ENCODE data around the gene LCAT.
"Not testable (repeated sequence)": the region's sequence is repeated elsewhere in the genome, so short reads cannot be mapped to it uniquely, and the experiment has no call there.

Gene LCAT

DNA sequence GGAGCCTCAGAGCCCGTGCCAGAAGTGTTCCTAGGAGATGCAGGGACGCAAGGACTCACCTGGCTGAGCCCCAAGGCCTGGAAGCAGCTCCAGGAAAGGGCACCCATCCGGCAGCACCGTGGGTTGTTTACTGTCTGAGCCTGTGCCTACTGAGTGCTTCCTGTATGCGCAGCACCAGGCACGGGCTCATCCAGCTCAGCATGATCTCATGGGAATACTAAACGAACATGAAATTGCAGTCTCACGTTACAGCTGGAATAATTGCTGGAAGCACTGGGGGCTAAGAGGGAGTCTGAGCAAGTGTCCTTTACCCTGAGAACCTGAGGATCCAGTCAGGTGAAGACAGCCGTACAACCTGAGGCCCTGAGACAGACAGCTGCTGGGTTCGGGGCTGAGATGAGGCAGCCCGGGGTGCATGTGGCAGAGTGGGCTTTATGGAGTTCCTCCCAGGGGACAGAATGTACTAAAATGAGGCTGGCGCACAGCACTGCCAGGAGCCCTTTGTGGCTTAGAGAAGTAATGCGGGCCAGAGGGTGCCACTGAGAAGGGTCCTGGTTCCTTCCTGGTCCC, 17.7 kb downstream of the LCAT start:
- DNase-seq: no peak
- Mint-ChIP-seq H3K27ac (peak overlapping the region; percentile 65), H3K4me1 (peaks cover 32 to 56% of the 10 kb centered on the region in 2 donors)

DNA sequence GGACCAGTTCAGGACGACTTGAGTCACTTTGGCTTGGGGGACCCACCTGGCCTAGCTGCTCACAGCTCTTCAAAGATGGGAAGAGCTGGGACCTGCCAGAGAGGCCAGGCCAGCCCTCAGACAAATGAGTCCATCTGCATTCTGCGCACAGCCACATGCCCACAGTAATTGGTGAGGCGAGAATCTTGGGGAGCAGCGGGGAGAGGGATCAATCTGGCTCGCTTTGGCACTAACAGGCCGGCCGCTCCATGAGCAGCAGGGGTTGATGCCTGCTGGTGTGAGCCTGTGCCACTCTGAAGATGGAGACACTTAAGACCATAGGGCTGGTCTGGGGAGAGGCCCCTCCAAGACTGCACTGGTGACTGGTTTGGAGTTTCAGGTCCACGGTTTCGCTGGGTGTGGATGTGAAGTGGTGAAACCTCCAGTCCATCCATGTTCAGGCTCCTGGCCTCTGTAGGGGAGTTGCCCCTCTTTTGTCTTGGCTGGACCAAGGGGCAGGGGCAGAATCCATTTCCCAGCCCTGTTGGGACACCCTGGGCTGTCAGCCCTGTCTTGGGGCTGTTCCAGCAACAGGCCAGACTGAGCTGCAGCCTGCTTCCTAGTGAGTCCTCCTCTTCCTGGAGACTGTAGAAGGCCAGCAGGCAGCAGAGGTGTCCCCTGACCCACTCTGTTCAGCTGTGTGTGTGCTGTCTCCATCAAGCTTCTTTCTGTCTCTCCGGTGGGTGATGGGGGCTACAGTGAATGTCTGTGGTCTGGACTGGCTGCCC, 19.6 kb downstream of the LCAT start:
- DNase-seq (no peak), ATAC-seq (replicated peaks) (no peak)
- H3K27me3 Mint-ChIP-seq: no peaks in the 10 kb centered on the region
- peaks cover 30 to 54% of the 10 kb centered on the region in 2 donors for H3K4me1 Mint-ChIP-seq
- H3K36me3 Mint-ChIP-seq: peaks cover 6 to 33% of the 10 kb centered on the region in 2 donors
- H3K9me3 Mint-ChIP-seq: no peaks in the 10 kb centered on the region
- H3K4me3 Mint-ChIP-seq: no peak overlapping the region
- no peak overlapping the region for H3K27ac Mint-ChIP-seq

More for the DNA sequence above, 17.7 kb downstream of the LCAT start:
- peak; percentile 24 to 35 for ATAC-seq (replicated peaks)
- Mint-ChIP-seq H3K4me3 (no peak overlapping the region), H3K36me3 (peaks cover 10 to 39% of the 10 kb centered on the region in 2 donors), H3K27me3 (no peaks in the 10 kb centered on the region), H3K9me3 (no peaks in the 10 kb centered on the region)

DNA sequence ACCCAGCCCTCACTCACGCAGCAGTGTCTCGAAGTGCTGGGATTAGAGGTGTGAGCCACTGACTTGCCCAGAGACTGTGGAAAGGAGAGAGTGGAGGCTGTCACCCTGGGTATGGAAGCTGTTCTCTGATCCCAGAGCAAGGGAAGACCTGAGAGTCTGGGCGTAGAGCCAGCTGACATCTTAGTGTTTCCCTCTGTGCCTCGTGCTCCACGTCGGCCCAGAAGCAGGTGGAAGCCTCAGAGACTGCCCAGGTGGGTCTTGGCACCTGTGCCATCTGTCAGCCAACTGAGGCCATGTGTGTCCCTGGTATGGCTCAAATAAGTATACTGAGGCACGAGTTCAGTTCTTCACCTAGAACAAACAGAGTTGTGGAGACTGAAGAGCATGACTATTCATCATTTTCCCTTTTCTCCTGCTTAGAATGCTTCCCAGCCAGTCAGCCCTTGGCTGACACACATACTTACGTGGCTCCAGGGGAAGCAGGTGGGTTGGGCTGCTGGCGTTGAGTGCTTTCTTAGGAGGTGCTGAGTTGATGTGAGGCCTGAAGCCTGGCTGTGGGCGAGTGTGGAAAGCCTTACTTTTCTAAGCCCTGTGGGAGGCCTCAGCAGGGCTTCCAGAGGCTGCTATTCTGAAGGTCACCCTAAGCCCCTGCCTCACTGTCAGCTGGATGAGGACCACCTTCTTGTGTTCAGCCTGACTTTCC, 20.4 kb downstream of the LCAT start:
- Mint-ChIP-seq H3K27me3 (no peaks in the 10 kb centered on the region), H3K36me3 (peaks cover 5 to 31% of the 10 kb centered on the region in 2 donors), H3K27ac (no peak overlapping the region), H3K4me3 (no peak overlapping the region), H3K4me1 (peaks cover 28 to 54% of the 10 kb centered on the region in 2 donors), H3K9me3 (no peaks in the 10 kb centered on the region)
- DNase-seq: no peak
- no peak for ATAC-seq (replicated peaks)

DNA sequence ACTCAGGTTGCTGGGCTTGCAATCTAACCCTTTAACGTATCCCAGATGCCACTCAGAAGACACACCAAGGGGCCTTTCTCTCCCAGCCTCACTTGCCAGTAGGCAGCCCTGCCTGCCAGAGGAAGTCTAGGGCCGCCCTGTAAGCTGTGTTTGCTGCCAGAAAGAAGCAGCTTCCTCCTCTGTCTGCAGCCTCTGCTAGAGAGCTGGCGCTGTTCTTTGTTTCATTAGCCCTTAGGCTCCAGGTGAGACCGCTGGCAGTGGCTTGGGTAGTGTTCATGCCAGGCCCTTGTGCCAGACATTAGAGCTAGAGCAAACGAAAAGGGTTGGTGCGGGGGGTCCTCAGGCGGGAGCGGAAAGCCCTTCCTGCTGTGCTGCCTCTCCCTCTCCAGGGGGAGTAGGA, 21.2 kb downstream of the LCAT start:
- DNase-seq (no peak), ATAC-seq (replicated peaks) (no peak)
- no peaks in the 10 kb centered on the region for H3K9me3 Mint-ChIP-seq
- peaks cover 9 to 29% of the 10 kb centered on the region in 2 donors for H3K36me3 Mint-ChIP-seq
- H3K27ac Mint-ChIP-seq: no peak overlapping the region
- no peaks in the 10 kb centered on the region for H3K27me3 Mint-ChIP-seq
- no peak overlapping the region for H3K4me3 Mint-ChIP-seq
- H3K4me1 Mint-ChIP-seq: peaks cover 27 to 54% of the 10 kb centered on the region in 2 donors

DNA sequence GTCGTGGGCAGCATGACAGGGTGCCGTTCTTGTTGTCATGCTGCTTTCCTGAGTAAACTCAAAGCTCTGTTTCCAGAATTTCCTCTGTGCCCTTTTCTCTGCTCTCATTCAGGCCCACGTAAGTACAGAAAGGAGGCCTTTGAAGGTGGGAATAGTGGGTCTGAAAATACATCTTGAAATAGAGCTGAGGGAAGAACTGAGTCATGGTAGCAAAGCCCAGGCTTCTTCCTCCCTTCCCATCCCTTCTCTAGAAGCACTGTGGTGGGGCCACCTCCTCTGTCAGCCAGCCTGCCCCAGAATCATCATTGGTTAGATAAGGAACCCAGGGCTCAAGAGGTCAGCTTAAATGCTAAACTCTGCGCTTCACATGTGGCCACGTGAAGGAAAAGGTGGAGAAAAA, 21.7 kb downstream of the LCAT start:
- peaks cover 31 to 59% of the 10 kb centered on the region in 2 donors for H3K4me1 Mint-ChIP-seq
- DNase-seq (no peak), ATAC-seq (replicated peaks) (no peak)
- H3K9me3 Mint-ChIP-seq: no peaks in the 10 kb centered on the region
- H3K36me3 Mint-ChIP-seq: peaks cover 14 to 30% of the 10 kb centered on the region in 2 donors
- H3K27me3 Mint-ChIP-seq: no peaks in the 10 kb centered on the region
- no peak overlapping the region for H3K4me3 Mint-ChIP-seq
- peak overlapping the region; percentile 77 for H3K27ac Mint-ChIP-seq

DNA sequence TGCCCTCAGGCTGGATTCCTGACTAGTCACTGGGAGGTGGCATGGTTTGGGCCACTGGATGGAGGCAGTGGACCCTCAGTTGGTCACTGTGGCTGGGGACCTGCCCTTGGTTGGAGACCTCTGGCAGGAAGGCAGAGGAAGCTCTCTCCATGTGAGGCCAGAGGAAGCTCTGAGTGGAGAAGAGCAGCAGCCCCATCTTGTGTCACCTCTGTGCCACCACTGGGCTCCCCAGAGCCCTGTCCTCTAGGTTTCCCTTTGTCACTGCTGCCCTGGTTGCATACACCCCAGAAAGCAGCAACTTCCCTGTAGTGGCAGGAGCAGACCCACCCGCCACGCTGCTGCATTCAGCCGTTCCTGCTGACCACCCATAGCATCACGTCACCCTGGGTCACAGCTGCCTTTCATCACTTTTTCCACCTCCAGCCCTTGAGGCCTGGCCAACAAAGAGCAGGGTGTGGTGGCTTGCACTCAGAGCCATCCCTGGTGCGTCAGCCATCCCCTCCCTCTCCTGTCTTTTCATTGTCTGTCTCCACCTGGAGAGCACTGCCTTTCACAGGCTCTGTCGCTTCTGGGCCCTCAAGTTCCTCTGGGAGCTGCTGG, 24.2 kb downstream of the LCAT start:
- no peak for ATAC-seq (replicated peaks)

DNA sequence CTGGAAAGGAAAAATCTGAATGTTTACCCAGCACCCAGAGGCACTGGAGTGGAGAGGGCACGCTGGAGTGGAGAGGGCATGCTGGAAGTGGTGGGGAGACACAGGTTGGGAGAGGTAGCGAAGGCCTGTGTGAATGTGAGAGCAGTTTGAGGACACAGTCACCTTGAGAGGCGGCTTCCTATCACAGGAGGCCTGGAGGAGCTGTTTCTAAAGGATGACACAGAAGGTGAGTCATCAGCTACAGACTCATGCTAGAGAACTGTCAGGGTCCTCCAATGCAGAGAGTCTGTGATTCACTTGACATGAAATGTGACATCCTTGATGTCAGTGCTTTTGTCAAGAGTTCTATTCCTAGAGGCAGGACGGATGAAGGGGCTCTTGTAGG, 26.1 kb downstream of the LCAT start:
- no peak for DNase-seq
- H3K4me1 Mint-ChIP-seq: peaks cover 24 to 26% of the 10 kb centered on the region in 2 donors
- H3K27me3 Mint-ChIP-seq: no peaks in the 10 kb centered on the region
- peaks cover 23 to 42% of the 10 kb centered on the region in 2 donors for H3K36me3 Mint-ChIP-seq
- H3K4me3 Mint-ChIP-seq: no peak overlapping the region
- peak; percentile 41 to 71 for ATAC-seq (replicated peaks)
- H3K9me3 Mint-ChIP-seq: no peaks in the 10 kb centered on the region
- peak overlapping the region; percentile 77 for H3K27ac Mint-ChIP-seq

More for the DNA sequence above, 24.2 kb downstream of the LCAT start:
- no peak for DNase-seq
- Mint-ChIP-seq H3K27ac (no peak overlapping the region), H3K9me3 (no peaks in the 10 kb centered on the region), H3K27me3 (no peaks in the 10 kb centered on the region), H3K4me1 (peaks cover 25 to 38% of the 10 kb centered on the region in 2 donors), H3K36me3 (peaks cover 20 to 35% of the 10 kb centered on the region in 2 donors), H3K4me3 (no peak overlapping the region)

DNA sequence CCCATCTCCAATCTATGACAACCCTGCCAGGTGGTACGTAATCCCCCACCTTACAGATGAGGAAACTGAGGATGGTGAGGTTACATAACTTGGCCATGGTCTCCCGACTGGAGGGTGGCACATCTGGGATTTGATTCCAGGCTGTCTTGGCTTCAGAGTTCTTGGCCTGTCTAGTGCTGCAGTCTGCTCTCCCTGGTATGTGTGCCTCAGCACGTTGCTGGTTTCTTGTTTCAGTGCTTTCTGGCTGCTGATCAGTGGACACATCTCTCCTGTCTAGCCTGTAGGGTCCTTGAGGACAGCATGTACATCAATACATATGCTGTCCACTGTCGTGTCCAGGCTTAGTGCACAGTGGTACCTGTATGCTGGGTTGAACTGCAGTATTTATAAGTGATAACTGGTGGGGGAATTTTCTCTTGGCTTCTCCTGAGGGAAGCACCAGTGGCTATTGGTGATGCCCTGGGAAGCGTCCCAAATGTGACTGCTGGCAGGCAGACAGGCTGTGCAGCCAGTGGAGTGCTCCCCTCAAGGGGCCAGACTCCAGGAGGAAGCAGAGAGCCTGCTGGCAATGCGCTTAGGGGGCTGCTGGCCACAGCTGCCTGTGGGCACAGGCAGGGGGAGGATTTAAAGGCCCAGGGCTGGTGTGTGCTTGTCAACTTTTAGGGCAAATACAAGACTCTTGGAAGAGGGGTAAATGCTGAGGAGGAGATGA, 26.6 kb downstream of the LCAT start:
- ATAC-seq (replicated peaks): no peak
- peaks cover 23 to 25% of the 10 kb centered on the region in 2 donors for H3K4me1 Mint-ChIP-seq
- H3K9me3 Mint-ChIP-seq: no peaks in the 10 kb centered on the region
- no peaks in the 10 kb centered on the region for H3K27me3 Mint-ChIP-seq
- no peak overlapping the region for H3K4me3 Mint-ChIP-seq
- peaks cover 23 to 40% of the 10 kb centered on the region in 2 donors for H3K36me3 Mint-ChIP-seq
- H3K27ac Mint-ChIP-seq: peak overlapping the region; percentile 77
- DNase-seq: no peak

DNA sequence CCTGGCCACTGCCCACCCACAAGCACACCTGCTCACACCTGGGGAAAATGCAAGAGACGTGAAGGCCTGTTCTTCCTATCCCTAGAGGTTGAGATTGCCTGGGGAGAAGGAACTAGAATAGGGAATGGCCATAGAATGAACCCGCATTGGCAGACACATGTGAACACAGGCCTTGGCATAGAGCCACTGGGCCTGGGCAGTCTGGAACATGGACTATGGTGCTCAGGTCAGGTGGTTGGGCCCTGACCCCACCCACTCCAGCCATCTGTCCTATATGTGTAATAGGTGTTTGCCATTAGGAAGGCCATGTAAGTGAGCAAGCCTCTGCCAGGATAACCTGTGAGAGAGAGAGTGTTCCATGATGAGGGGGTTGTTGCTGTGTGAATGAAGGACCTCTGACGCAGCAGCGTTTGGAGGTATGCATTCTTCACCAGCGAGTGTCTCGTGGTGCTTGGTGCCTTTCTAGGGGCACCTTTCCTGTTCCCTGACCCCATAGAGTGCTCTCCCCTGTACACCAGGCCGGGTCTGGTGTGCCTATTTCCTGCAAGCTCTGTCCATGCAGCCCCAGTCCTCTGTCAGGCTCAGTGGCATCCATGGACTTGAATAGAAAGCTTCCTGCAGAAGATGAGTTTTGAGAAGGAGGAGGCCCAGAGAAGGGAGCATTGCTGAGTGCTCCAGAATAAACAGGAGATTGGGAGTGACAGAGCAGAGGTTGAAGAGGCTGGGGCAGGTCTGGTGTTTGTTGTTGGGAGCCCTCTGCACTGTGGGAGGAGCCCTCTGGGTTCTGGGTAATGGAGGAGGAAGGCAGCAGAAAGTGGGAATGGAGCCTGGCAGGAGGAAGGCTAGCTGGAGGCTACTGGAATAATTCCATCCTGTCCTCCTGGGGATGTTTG, 27.8 kb downstream of the LCAT start:
- no peak for ATAC-seq (replicated peaks)
- DNase-seq: no peak
- Mint-ChIP-seq H3K4me1 (peaks cover 17 to 19% of the 10 kb centered on the region in 2 donors), H3K36me3 (peaks cover 21 to 42% of the 10 kb centered on the region in 2 donors), H3K27ac (peak overlapping the region; percentile 7), H3K4me3 (no peak overlapping the region), H3K27me3 (no peaks in the 10 kb centered on the region), H3K9me3 (no peaks in the 10 kb centered on the region)

DNA sequence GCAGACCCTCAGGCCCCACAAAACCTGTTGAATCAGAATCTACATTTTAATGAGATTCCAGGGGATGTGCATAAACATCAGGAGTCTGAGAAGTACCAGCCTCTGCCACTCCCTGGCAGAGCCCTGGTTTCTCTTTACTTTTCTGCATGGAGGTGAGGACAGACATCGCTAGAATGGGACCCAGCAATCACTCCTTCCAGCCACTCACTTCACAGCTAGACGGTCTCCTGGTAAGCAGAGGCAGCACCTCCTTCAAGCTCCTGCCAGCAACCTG, 28.5 kb downstream of the LCAT start:
- H3K36me3 Mint-ChIP-seq: peaks cover 21 to 41% of the 10 kb centered on the region in 2 donors
- not testable (repeated sequence) for H3K27me3 Mint-ChIP-seq; DNase-seq; ATAC-seq (replicated peaks); H3K9me3 Mint-ChIP-seq; H3K4me3 Mint-ChIP-seq; H3K27ac Mint-ChIP-seq
- peaks cover 19 to 20% of the 10 kb centered on the region in 2 donors for H3K4me1 Mint-ChIP-seq

DNA sequence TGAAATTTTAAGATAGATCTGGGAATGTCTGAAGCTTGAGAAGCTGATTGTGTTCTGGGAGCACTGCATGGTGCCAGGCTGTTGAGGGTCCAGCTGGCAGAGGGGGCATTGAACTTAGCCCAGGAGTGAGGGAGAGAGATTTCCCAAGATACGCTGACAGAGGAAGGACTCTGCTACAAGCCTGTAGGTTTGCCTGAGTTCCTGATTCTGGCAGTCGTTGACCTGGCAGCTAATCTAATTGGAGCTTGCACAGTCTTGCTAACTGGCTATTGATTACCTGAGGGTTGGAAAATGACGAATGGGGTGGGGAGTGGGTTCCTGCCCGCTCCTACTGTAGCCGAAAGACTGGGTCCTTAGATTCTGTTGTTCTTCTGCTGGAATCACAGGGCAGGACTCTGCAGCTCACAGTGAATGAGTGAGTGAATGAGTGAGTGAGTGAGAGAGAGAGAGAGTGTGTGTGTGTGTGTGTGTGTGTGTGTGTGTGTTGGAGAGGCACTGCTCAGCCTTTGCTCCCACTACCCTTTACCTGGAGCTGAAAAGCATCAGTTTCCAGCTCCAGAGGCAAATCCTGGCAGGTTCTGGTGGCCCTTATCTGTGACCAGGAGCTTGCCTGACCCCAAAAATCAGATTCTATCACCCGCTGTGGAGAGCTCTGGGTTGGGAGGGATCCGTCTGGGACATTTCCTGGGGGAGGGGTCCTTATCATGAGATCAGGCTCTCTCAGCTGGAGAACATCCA, 29.0 kb downstream of the LCAT start:
- peaks cover 20 to 24% of the 10 kb centered on the region in 2 donors for H3K4me1 Mint-ChIP-seq
- peaks cover 22 to 42% of the 10 kb centered on the region in 2 donors for H3K36me3 Mint-ChIP-seq
- H3K4me3 Mint-ChIP-seq: no peak overlapping the region

DNA sequence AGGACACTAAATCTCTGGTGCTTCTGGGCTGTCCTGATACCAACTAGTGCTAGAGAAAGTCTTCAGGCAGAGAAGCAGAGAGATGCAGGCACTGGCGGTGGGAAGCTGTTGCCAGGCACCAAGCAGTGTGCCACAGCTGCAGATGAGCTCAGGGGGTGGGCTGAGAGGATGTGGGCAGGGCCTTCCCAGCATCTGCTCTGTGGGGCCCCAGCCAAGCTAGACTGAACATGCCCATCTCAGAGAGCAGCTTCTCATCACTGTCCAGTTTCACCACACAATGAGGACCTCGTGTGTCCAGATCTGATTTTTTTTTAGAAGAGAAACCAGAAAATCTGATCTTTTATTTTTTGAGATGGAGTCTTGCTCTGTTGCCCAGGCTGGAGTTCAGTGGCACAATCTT, 33.8 kb downstream of the LCAT start:
- ATAC-seq (replicated peaks): peak; percentile 57 to 65
- H3K9me3 Mint-ChIP-seq: no peaks in the 10 kb centered on the region
- H3K36me3 Mint-ChIP-seq: peaks cover 21 to 43% of the 10 kb centered on the region in 2 donors
- no peak overlapping the region for H3K4me3 Mint-ChIP-seq
- H3K4me1 Mint-ChIP-seq: peaks cover 14 to 16% of the 10 kb centered on the region in 2 donors
- DNase-seq: no peak
- H3K27ac Mint-ChIP-seq: no peak overlapping the region
- H3K27me3 Mint-ChIP-seq: no peaks in the 10 kb centered on the region

More for the DNA sequence above, 29.0 kb downstream of the LCAT start:
- no peaks in the 10 kb centered on the region for H3K9me3 Mint-ChIP-seq
- H3K27ac Mint-ChIP-seq: no peak overlapping the region
- no peaks in the 10 kb centered on the region for H3K27me3 Mint-ChIP-seq
- DNase-seq (no peak), ATAC-seq (replicated peaks) (no peak)

Data from stimulated activated naive B cell treated with anti-CD40 and anti-IgM and Interleukin-4, amounts not matched to agents 10 μg/mL and 1 μg/mL and 100 μg/mL, for 72 hours (primary cell).